HCT116 (cell line): ENCODE results near the gene DIP2C. TPM values are rescaled to one million over a fixed set of nuclear protein-coding genes. Genes with fewer than 3 reads are reported as not detected.

Source experiments
- ATAC-seq: fragments of 200-7000 bp; cut with Tn5 transposase; 2 replicates; pipeline ENCODE4 v1.9.1; 2020; ENCODE audit warnings: mild to moderate bottlenecking, moderate library complexity
- BruUV-seq: library from RNA; stranded (reverse); fragments of 400-500 nt; replicated peaks from 2 replicates; lab custom pipeline; 2021; lab: Mats Ljungman, UMichigan
- CTCF ChIA-PET: fragments of 300-600 bp; sonication (Branson Sonifier 250); formaldehyde crosslinking; loops from one replicate; lab custom pipeline; 2021; ENCODE audit warnings: antibody characterized with exemption; lab: Charles Lee
- POLR2A ChIA-PET: fragments of 300-600, 350-600 bp; sonication (Branson Sonifier 250); formaldehyde crosslinking; loops from one replicate; lab custom pipeline; 2021; ENCODE audit warnings: antibody characterized with exemption; lab: Charles Lee
- RAD21 ChIA-PET, 2 experiments: fragments of 300-600 bp; sonication (Branson Sonifier 250); formaldehyde crosslinking; loops; one replicate each; lab custom pipeline; 2023; ENCODE audit warnings: low total read pairs in 2 of 2; ENCODE audit not compliant: uncharacterized antibody in 2 of 2, unreplicated experiment in 2 of 2, low non-redundant PET in 1 of 2; lab: Charles Lee
- DNase-seq: peaks from one replicate; pipeline ENCODE4 v3.0.0-alpha.2; 2010; ENCODE audit warnings: low read depth, low spot score
- H2AFZ ChIP-seq: fragments of 200-600 bp; shearing (Covaris generic), sonication (generic); 2 replicates; pipeline ENCODE4 v1.6.1; 2017; ENCODE audit warnings: low read depth, mixed run types, mixed read lengths, antibody characterized with exemption, low read length; ENCODE audit not compliant: poor library complexity, severe bottlenecking
- H3K27ac ChIP-seq: 2 replicates; pipeline ENCODE4 v1.5.1; 2012; ENCODE audit warnings: low read depth, low read length
- H3K27me3 ChIP-seq: fragments of 200-600 bp; sonication (generic); 2 replicates; pipeline ENCODE4 v1.6.1; 2016; ENCODE audit warnings: mixed run types, low read length, mixed read lengths; ENCODE audit not compliant: insufficient read depth
- H3K36me3 ChIP-seq, 2 experiments: fragments of 200-500 bp in 1 of 2; fragments of 200-600 bp in 1 of 2; sonication (Bioruptor generic) in 1 of 2; sonication (generic) in 1 of 2; 2 replicates each; pipeline versions ENCODE4 v1.5.1 to v1.6.1; 2014 to 2016; ENCODE audit warnings: low read length in 2 of 2, inconsistent platforms in 1 of 2, mixed read lengths in 1 of 2, mixed run types in 1 of 2; ENCODE audit not compliant: insufficient read depth in 2 of 2, control insufficient read depth in 1 of 2
- H3K4me1 ChIP-seq, 2 experiments: fragments of 200-600 bp in 1 of 2; sonication (generic) in 1 of 2; 2 replicates each; pipeline versions ENCODE4 v1.5.1 to v1.6.1; 2012 to 2017; ENCODE audit warnings: low read length in 2 of 2, inconsistent platforms in 1 of 2, mild to moderate bottlenecking in 1 of 2, mixed read lengths in 1 of 2, mixed run types in 1 of 2, moderate library complexity in 1 of 2; ENCODE audit not compliant: insufficient read depth in 2 of 2, control insufficient read depth in 1 of 2
- H3K4me2 ChIP-seq: fragments of 200-600 bp; sonication (generic); 2 replicates; pipeline ENCODE4 v1.6.1; 2017; ENCODE audit warnings: mixed run types, low read length, mixed read lengths
- H3K4me3 ChIP-seq, 2 experiments: fragments of 200-600 bp in 1 of 2; sonication (generic) in 1 of 2; replicated peaks in 1 of 2; 2 replicates each; pipeline ENCODE4 v1.5.1; 2011 to 2016; ENCODE audit warnings: low read length in 2 of 2, control low read depth in 1 of 2, low read depth in 1 of 2, mild to moderate bottlenecking in 1 of 2, mixed read lengths in 1 of 2, mixed run types in 1 of 2
- H3K79me2 ChIP-seq: fragments of 200-600 bp; sonication (generic); 2 replicates; pipeline ENCODE4 v1.6.1; 2017; ENCODE audit warnings: mild to moderate bottlenecking, mixed run types, low read length, moderate library complexity, mixed read lengths; ENCODE audit not compliant: insufficient read depth
- H3K9ac ChIP-seq: fragments of 200-600 bp; sonication (generic); 2 replicates; pipeline ENCODE4 v1.6.1; 2016; ENCODE audit warnings: low read length, mixed read lengths
- H3K9me2 ChIP-seq: fragments of 200-600 bp; sonication (generic), shearing (Covaris generic); 2 replicates; pipeline ENCODE4 v1.6.1; 2017; ENCODE audit warnings: mixed run types, mild to moderate bottlenecking, moderate library complexity; ENCODE audit not compliant: insufficient read depth
- H3K9me3 ChIP-seq, 2 experiments: fragments of 200-500 bp in 1 of 2; fragments of 200-600 bp in 1 of 2; sonication (Bioruptor generic) in 1 of 2; sonication (generic) in 1 of 2; 2 replicates each; pipeline ENCODE4 v1.6.1; 2014 to 2017; ENCODE audit warnings: low read length in 2 of 2, mixed read lengths in 2 of 2, inconsistent platforms in 1 of 2, low read depth in 1 of 2, mild to moderate bottlenecking in 1 of 2, mixed run types in 1 of 2, moderate library complexity in 1 of 2; ENCODE audit not compliant: control insufficient read depth in 1 of 2, insufficient read depth in 1 of 2
- H4K20me1 ChIP-seq: fragments of 200-600 bp; sonication (generic), shearing (Covaris generic); 2 replicates; pipeline ENCODE4 v1.6.1; 2017; ENCODE audit warnings: mixed run types, mild to moderate bottlenecking, moderate library complexity; ENCODE audit not compliant: insufficient read depth
- CTCF ChIP-seq, 3 experiments: fragments of 200-600 bp in 1 of 3; sonication (generic) in 1 of 3; IDR thresholded peaks in 2 of 3; conservative IDR thresholded peaks in 1 of 3; 2 replicates each; pipeline ENCODE4 v1.5.1; 2012 to 2017; ENCODE audit warnings: low read depth in 2 of 3, low read length in 2 of 3, antibody characterized with exemption in 1 of 3, borderline replicate concordance in 1 of 3, control low read depth in 1 of 3, mild to moderate bottlenecking in 1 of 3, mixed read lengths in 1 of 3, mixed run types in 1 of 3, moderate library complexity in 1 of 3; ENCODE audit not compliant: insufficient read depth in 1 of 3
- EGR1 ChIP-seq: IDR thresholded peaks from 2 replicates; pipeline ENCODE4 v1.6.1; 2012; ENCODE audit warnings: low read depth
- ELF1 ChIP-seq: IDR thresholded peaks from 2 replicates; pipeline ENCODE4 v1.6.1; 2012; ENCODE audit warnings: low read depth, borderline replicate concordance
- POLR2A ChIP-seq: IDR thresholded peaks from 2 replicates; pipeline ENCODE4 v1.7.0; 2011; ENCODE audit warnings: borderline replicate concordance; ENCODE audit not compliant: insufficient read depth, insufficient read length; ENCODE audit errors: extremely low read depth
- RAD21 ChIP-seq: IDR thresholded peaks from 2 replicates; pipeline ENCODE4 v1.6.1; 2012; ENCODE audit warnings: low read depth, mild to moderate bottlenecking
- TCF7L2 ChIP-seq: IDR thresholded peaks from 2 replicates; pipeline ENCODE4 v1.7.0; 2011; ENCODE audit warnings: borderline replicate concordance, inconsistent platforms; ENCODE audit not compliant: insufficient read depth, insufficient read length; ENCODE audit errors: extremely low read depth
- ZBTB33 ChIP-seq: IDR thresholded peaks from 2 replicates; pipeline ENCODE4 v1.6.1; 2011; ENCODE audit warnings: mild to moderate bottlenecking, low read length, moderate library complexity; ENCODE audit not compliant: insufficient replicate concordance; ENCODE audit errors: extremely low read depth
- ZNF274 ChIP-seq: fragments of 200-500 bp; sonication (Bioruptor generic); IDR thresholded peaks from 2 replicates; pipeline ENCODE4 v1.6.1; 2014; ENCODE audit warnings: mild to moderate bottlenecking, low read depth, low read length, inconsistent platforms
- intact Hi-C: fragments of 100-400 bp; cut with micrococcal nuclease; formaldehyde crosslinking; loops from 2 replicates; pipeline ENCODE4 v1.10.0; 2022
- total RNA-seq: library from RNA; stranded (reverse); gene quantifications from one replicate; pipeline ENCODE4 v1.2.1, GENCODE V29; 2021; ENCODE audit not compliant: unreplicated experiment

The DIP2C gene
- total RNA-seq, 1 experiment from 2014 or later, result 15.4 TPM

GRCh38 chr10:308101-308500 lies 381.4 kb downstream of the DIP2C start:
- RAD21 ChIA-PET, result no interaction called here
- Histone ChIP-seq H3K36me3 (no peaks in the 10 kb centered on the region; a peak in 1 of 4 replicates), H3K27me3 (no peaks in the 10 kb centered on the region), H3K79me2 (no peaks in the 10 kb centered on the region), H4K20me1 (no peaks in the 10 kb centered on the region), H3K4me1 (no peaks in the 10 kb centered on the region), H3K9me2 (no peaks in the 10 kb centered on the region), H3K27ac (no peak overlapping the region), H3K9me3 (no peaks in the 10 kb centered on the region)
- no peak for ATAC-seq
- POLR2A ChIA-PET, result no interaction called here
- BruUV-seq, result no TSS peak
- intact Hi-C loops, result no loop called here
- no peak for TF ChIP-seq TCF7L2
- TF ChIP-seq POLR2A, result no peak
- no peak for TF ChIP-seq ELF1
- TF ChIP-seq CTCF (IDR thresholded peaks at IDR 0.05 in 2 of 3, conservative IDR thresholded peaks at IDR 0.05 in 1 of 3; ENCODE audit: borderline replicate concordance in 1 of 3, insufficient read depth in 1 of 3, low read depth in 2 of 3, low read length in 2 of 3), result no peak
- TF ChIP-seq RAD21, result no peak
- TF ChIP-seq, all 23 proteins: peak for 0
- DNase-seq, result no peak
- H3K9ac ChIP-seq, result no peak overlapping the region
- no peak overlapping the region for H3K4me2 ChIP-seq
- CTCF ChIA-PET, result no interaction called here
- H2AFZ ChIP-seq, result no peak overlapping the region
- no peak overlapping the region for H3K4me3 ChIP-seq

- intact Hi-C loops, result no loop called here
- Histone ChIP-seq H4K20me1 (no peaks in the 10 kb centered on the region), H3K4me1 (no peaks in the 10 kb centered on the region)
- TF ChIP-seq EGR1, result no peak
- TF ChIP-seq CTCF (IDR thresholded peaks at IDR 0.05 in 2 of 3, conservative IDR thresholded peaks at IDR 0.05 in 1 of 3; ENCODE audit: borderline replicate concordance in 1 of 3, insufficient read depth in 1 of 3, low read depth in 2 of 3, low read length in 2 of 3), result no peak
- TF ChIP-seq ZBTB33, result no peak
- TF ChIP-seq POLR2A, result no peak
- no peak for TF ChIP-seq ZNF274
- TF ChIP-seq ELF1, result no peak
- TF ChIP-seq, all 23 proteins: peak for 0
- Histone ChIP-seq H3K4me3 (no peak overlapping the region), H3K4me2 (no peak overlapping the region), H2AFZ (no peak overlapping the region), H3K36me3 (no peaks in the 10 kb centered on the region; a peak in 1 of 4 replicates), H3K9me3 (no peaks in the 10 kb centered on the region), H3K27ac (no peak overlapping the region), H3K9me2 (no peaks in the 10 kb centered on the region), H3K79me2 (no peaks in the 10 kb centered on the region), H3K9ac (no peak overlapping the region), H3K27me3 (no peaks in the 10 kb centered on the region)
- ChIA-PET POLR2A (no interaction called here), CTCF (no interaction called here), RAD21 (no interaction called here)
- no TSS peak for BruUV-seq
- no peak for DNase-seq
- no peak for ATAC-seq
Observed at GRCh38 chr10:307659-308058, 381.8 kb downstream of the DIP2C start.
